D721Med (cell line): ENCODE results near the gene TP53I13.

Source experiments
- DNase-seq: peaks from one replicate; pipeline ENCODE4 v3.0.0; 2011; ENCODE audit warnings: low spot score; ENCODE audit not compliant: insufficient read length
- FAIRE-seq: peaks from 2 replicates; lab custom pipeline; 2011; peaks lifted over from hg19 to GRCh38; lab: Jason Lieb, UNC
- CTCF ChIP-seq: IDR thresholded peaks from 2 replicates; pipeline ENCODE4 v1.5.1; 2012; ENCODE audit warnings: mild to moderate bottlenecking, control low read depth; ENCODE audit not compliant: insufficient read depth; ENCODE audit errors: missing control alignments

Gene TP53I13

GRCh38 chr17:29617481-29618271, 49.2 kb downstream of the TP53I13 start:
- FAIRE-seq = no peak
- TF ChIP-seq CTCF = peak; percentile 72
- no peak for DNase-seq

- no peak for DNase-seq
- no peak for TF ChIP-seq CTCF
- FAIRE-seq = no peak
Observed at GRCh38 chr17:29618272-29619065, 50.0 kb downstream of the TP53I13 start.

GRCh38 chr17:29619251-29619650, 50.8 kb downstream of the TP53I13 start:
- DNase-seq = no peak
- no peak for FAIRE-seq
- peak; percentile 36 for TF ChIP-seq CTCF

GRCh38 chr17:29620271-29620670, 51.8 kb downstream of the TP53I13 start:
- FAIRE-seq = no peak
- no peak for DNase-seq
- TF ChIP-seq CTCF = no peak

GRCh38 chr17:29620779-29621500, 52.4 kb downstream of the TP53I13 start:
- no peak for TF ChIP-seq CTCF
- FAIRE-seq (no peak), DNase-seq (no peak)

- DNase-seq = no peak
- TF ChIP-seq CTCF = no peak
- no peak for FAIRE-seq
Observed at GRCh38 chr17:29621751-29622194, 53.3 kb downstream of the TP53I13 start.
